ENCODE results near the gene FRMPD1.

DNA sequence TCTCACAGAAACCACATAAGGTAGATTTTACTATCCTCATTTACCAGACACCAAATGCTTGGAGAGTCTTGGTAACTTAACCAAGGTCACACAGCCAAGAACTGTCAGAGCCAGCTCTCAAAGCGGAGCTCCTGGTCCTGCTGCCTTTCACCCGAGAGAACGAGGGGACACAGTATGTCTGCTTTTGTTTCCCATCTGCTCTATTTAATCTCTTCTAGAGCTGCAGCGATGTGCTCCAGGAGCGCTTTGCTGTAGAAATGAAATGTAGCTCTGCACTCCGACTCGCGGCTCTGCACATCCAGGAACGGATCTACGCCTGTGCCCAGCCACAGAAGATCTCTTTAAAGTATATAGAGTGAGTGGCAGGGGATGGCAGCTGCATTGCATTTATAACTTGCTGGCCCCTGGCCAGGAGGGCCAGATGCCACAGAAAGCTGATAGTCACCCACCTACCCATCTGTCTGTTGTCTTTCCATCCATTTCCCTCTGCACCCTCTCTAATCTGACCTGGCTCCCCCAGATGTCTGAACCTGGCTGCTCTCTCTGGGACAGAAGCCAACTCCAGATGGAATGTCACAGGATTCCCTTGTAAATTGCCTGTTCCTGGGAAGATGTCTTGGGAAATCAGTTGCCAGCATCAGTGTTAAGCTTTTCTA is 81.5 kb downstream of the FRMPD1 start:
- TF ChIP-seq POLR2AphosphoS5 (IDR thresholded peaks at IDR 0.05), result no peak
- TF ChIP-seq, protein P1, sequence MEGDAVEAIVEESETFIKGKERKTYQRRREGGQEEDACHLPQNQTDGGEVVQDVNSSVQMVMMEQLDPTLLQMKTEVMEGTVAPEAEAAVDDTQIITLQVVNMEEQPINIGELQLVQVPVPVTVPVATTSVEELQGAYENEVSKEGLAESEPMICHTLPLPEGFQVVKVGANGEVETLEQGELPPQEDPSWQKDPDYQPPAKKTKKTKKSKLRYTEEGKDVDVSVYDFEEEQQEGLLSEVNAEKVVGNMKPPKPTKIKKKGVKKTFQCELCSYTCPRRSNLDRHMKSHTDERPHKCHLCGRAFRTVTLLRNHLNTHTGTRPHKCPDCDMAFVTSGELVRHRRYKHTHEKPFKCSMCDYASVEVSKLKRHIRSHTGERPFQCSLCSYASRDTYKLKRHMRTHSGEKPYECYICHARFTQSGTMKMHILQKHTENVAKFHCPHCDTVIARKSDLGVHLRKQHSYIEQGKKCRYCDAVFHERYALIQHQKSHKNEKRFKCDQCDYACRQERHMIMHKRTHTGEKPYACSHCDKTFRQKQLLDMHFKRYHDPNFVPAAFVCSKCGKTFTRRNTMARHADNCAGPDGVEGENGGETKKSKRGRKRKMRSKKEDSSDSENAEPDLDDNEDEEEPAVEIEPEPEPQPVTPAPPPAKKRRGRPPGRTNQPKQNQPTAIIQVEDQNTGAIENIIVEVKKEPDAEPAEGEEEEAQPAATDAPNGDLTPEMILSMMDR (IDR thresholded peaks at IDR 0.05), result no peak
- no peak for TF ChIP-seq POLR2A (IDR thresholded peaks at IDR 0.05)
